NCI-H1436 (cell line): ENCODE data around the gene RPA3.

Source experiments
- DNase-seq: peaks from one replicate; lab custom pipeline; 2025; lab: John Stamatoyannopoulos, UW

The RPA3 gene

GRCh38 chr7:7732621-7733281, 14.3 kb upstream of the RPA3 start:
- no peak for DNase-seq

GRCh38 chr7:7731732-7732131, 13.3 kb upstream of the RPA3 start:
- no peak for DNase-seq

GRCh38 chr7:7720750-7721621, 2.6 kb upstream of the RPA3 start:
- no peak for DNase-seq

- no peak for DNase-seq
Observed at GRCh38 chr7:7720193-7720592, 1.8 kb upstream of the RPA3 start.

GRCh38 chr7:7719236-7719635, 829 bp upstream of the RPA3 start:
- peak; percentile 92 for DNase-seq

- DNase-seq = no peak
Observed at GRCh38 chr7:7713730-7714129, 4.7 kb downstream of the RPA3 start.

- no peak for DNase-seq
Observed at GRCh38 chr7:7710469-7710868, 7.9 kb downstream of the RPA3 start.

- DNase-seq = no peak
Observed at GRCh38 chr7:7709291-7709690, 9.1 kb downstream of the RPA3 start.

GRCh38 chr7:7707806-7708205, 10.6 kb downstream of the RPA3 start:
- DNase-seq = peak; percentile 33

GRCh38 chr7:7707246-7707645, 11.2 kb downstream of the RPA3 start:
- no peak for DNase-seq

- no peak for DNase-seq
Observed at GRCh38 chr7:7706556-7707172, 11.7 kb downstream of the RPA3 start.

- DNase-seq = no peak
Observed at GRCh38 chr7:7706101-7706511, 12.3 kb downstream of the RPA3 start.

- no peak for DNase-seq
Observed at GRCh38 chr7:7705318-7705717, 13.1 kb downstream of the RPA3 start.

- no peak for DNase-seq
Observed at GRCh38 chr7:7704867-7705266, 13.5 kb downstream of the RPA3 start.

- no peak for DNase-seq
Observed at GRCh38 chr7:7703427-7703826, 15.0 kb downstream of the RPA3 start.

- peak; percentile 30 for DNase-seq
Observed at GRCh38 chr7:7702826-7703225, 15.6 kb downstream of the RPA3 start.

- no peak for DNase-seq
Observed at GRCh38 chr7:7701527-7701926, 16.9 kb downstream of the RPA3 start.

- no peak for DNase-seq
Observed at GRCh38 chr7:7699970-7700369, 18.4 kb downstream of the RPA3 start.

- DNase-seq = no peak
Observed at GRCh38 chr7:7699380-7699779, 19.0 kb downstream of the RPA3 start.

- no peak for DNase-seq
Observed at GRCh38 chr7:7698930-7699329, 19.5 kb downstream of the RPA3 start.

- DNase-seq = no peak
Observed at GRCh38 chr7:7696458-7697119, 21.8 kb downstream of the RPA3 start.

GRCh38 chr7:7695111-7695817, 23.1 kb downstream of the RPA3 start:
- no peak for DNase-seq
